ENCODE data around the gene HNRNPU.

DNA sequence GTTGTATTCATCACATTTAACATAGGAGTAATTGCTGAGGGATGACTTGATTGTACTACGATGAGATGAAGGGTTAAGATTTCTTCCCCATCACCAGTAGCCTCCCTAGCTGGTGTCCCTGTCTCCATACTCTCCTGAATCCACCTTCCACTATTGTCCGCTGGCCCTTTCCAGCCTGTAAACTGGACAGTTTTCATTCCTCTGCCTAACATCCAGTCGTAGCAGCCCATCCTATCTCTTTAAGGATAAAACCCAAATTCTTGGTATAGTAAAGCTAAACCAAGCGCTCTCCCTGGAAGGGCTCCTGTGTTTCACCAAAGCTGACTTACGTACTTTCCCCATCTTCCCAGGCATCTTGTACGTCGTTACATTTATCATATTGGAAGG is 28.2 kb downstream of the HNRNPU start:
- no peak for TF ChIP-seq EZH2 (IDR thresholded peaks at IDR 0.05)
- TF ChIP-seq POLR2AphosphoS5 (IDR thresholded peaks at IDR 0.05; ENCODE audit: borderline replicate concordance, low read depth, low read length), result no peak; the same call in 1 of the 2 replicates
- TF ChIP-seq FOXP2 (optimal IDR thresholded peaks at IDR 0.05; ENCODE audit: control extremely low read depth, extremely low read length, insufficient read depth), result no peak
